ENCODE results near the gene GDF10. TPM values are rescaled to one million over a fixed set of nuclear protein-coding genes. Genes with fewer than 3 reads are reported as not detected.

GDF10 gene
- total and polyA plus RNA-seq, 5 donors from 2014 or later = not detected

- H3K36me3 Mint-ChIP-seq = no peaks in the 10 kb centered on the region
- Histone ChIP-seq H3K27ac (ENCODE audit: insufficient read depth, low read length, poor library complexity, severe bottlenecking) (no peak overlapping the region), H3K9me3 (ENCODE audit: control insufficient read depth in 2 of 2, low read length in 2 of 2) (no peaks in the 10 kb centered on the region), H3K4me3 (ENCODE audit: low read depth, low read length) (no peak overlapping the region), H3K4me1 (ENCODE audit: control insufficient read depth, insufficient read depth, low read length, poor library complexity, severe bottlenecking) (no peaks in the 10 kb centered on the region), H3K27me3 (ENCODE audit: control insufficient read depth, insufficient read depth, low read length) (no peaks in the 10 kb centered on the region), H3K36me3 (ENCODE audit: control insufficient read depth, insufficient read depth, low read length) (no peaks in the 10 kb centered on the region)
- H3K27ac Mint-ChIP-seq = no peak overlapping the region
- DNase-seq = no peak
- no peaks in the 10 kb centered on the region for H3K4me1 Mint-ChIP-seq
- H3K4me3 Mint-ChIP-seq = peak overlapping the region in 1 of 4 donors; percentile 33
- H3K27me3 Mint-ChIP-seq = peaks cover 4% of the 10 kb centered on the region
- no peak for ATAC-seq (ENCODE audit: low read depth in 2 of 2)
- H3K9me3 Mint-ChIP-seq = peaks cover 0 to 2% (median 0%) of the 10 kb centered on the region in 7 donors
Observed at GRCh38 chr10:47325303-47326291, 25.6 kb downstream of the GDF10 start.

- Histone ChIP-seq H3K9me3 (ENCODE audit: control insufficient read depth in 2 of 2, low read length in 2 of 2) (no peaks in the 10 kb centered on the region), H3K4me3 (ENCODE audit: low read depth, low read length) (no peak overlapping the region), H3K4me1 (ENCODE audit: control insufficient read depth, insufficient read depth, low read length, poor library complexity, severe bottlenecking) (no peaks in the 10 kb centered on the region), H3K27ac (ENCODE audit: insufficient read depth, low read length, poor library complexity, severe bottlenecking) (no peak overlapping the region), H3K36me3 (ENCODE audit: control insufficient read depth, insufficient read depth, low read length) (no peaks in the 10 kb centered on the region), H3K27me3 (ENCODE audit: control insufficient read depth, insufficient read depth, low read length) (no peaks in the 10 kb centered on the region)
- ATAC-seq (ENCODE audit: low read depth in 2 of 2) (no peak), DNase-seq (no peak)
- H3K36me3 Mint-ChIP-seq = no peaks in the 10 kb centered on the region
- H3K9me3 Mint-ChIP-seq = peaks cover 0 to 2% (median 0%) of the 10 kb centered on the region in 7 donors
- H3K27ac Mint-ChIP-seq = no peak overlapping the region
- H3K4me1 Mint-ChIP-seq = no peaks in the 10 kb centered on the region
- no peak overlapping the region for H3K4me3 Mint-ChIP-seq
- peaks cover 4% of the 10 kb centered on the region for H3K27me3 Mint-ChIP-seq
Observed at GRCh38 chr10:47326306-47326926, 26.4 kb downstream of the GDF10 start.

GRCh38 chr10:47326927-47327330, 26.9 kb downstream of the GDF10 start:
- Histone ChIP-seq H3K27me3 (ENCODE audit: control insufficient read depth, insufficient read depth, low read length) (no peaks in the 10 kb centered on the region), H3K27ac (ENCODE audit: insufficient read depth, low read length, poor library complexity, severe bottlenecking) (no peak overlapping the region), H3K4me3 (ENCODE audit: low read depth, low read length) (no peak overlapping the region), H3K4me1 (ENCODE audit: control insufficient read depth, insufficient read depth, low read length, poor library complexity, severe bottlenecking) (no peaks in the 10 kb centered on the region), H3K9me3 (ENCODE audit: control insufficient read depth in 2 of 2, low read length in 2 of 2) (no peaks in the 10 kb centered on the region), H3K36me3 (ENCODE audit: control insufficient read depth, insufficient read depth, low read length) (no peaks in the 10 kb centered on the region)
- ATAC-seq (ENCODE audit: low read depth in 2 of 2) (no peak), DNase-seq (no peak)
- no peak overlapping the region for H3K4me3 Mint-ChIP-seq
- peaks cover 4% of the 10 kb centered on the region for H3K27me3 Mint-ChIP-seq
- H3K9me3 Mint-ChIP-seq = peaks cover 0 to 2% (median 0%) of the 10 kb centered on the region in 7 donors
- H3K4me1 Mint-ChIP-seq = no peaks in the 10 kb centered on the region
- H3K27ac Mint-ChIP-seq = no peak overlapping the region
- H3K36me3 Mint-ChIP-seq = no peaks in the 10 kb centered on the region

GRCh38 chr10:47329855-47330254, 29.9 kb downstream of the GDF10 start:
- ATAC-seq (ENCODE audit: low read depth in 2 of 2) (no peak), DNase-seq (no peak)
- H3K27ac ChIP-seq (ENCODE audit: insufficient read depth, low read length, poor library complexity, severe bottlenecking) = no peak overlapping the region
- H3K36me3 ChIP-seq (ENCODE audit: control insufficient read depth, insufficient read depth, low read length) = no peaks in the 10 kb centered on the region
- H3K4me1 ChIP-seq (ENCODE audit: control insufficient read depth, insufficient read depth, low read length, poor library complexity, severe bottlenecking) = no peaks in the 10 kb centered on the region
- Mint-ChIP-seq H3K9me3 (peaks cover 0 to 2% (median 0%) of the 10 kb centered on the region in 7 donors), H3K4me1 (no peaks in the 10 kb centered on the region), H3K27me3 (no peaks in the 10 kb centered on the region), H3K36me3 (no peaks in the 10 kb centered on the region), H3K4me3 (no peak overlapping the region), H3K27ac (no peak overlapping the region)
- H3K4me3 ChIP-seq (ENCODE audit: low read depth, low read length) = no peak overlapping the region
- no peaks in the 10 kb centered on the region for H3K27me3 ChIP-seq (ENCODE audit: control insufficient read depth, insufficient read depth, low read length)
- no peaks in the 10 kb centered on the region for H3K9me3 ChIP-seq (ENCODE audit: control insufficient read depth in 2 of 2, low read length in 2 of 2)

- ATAC-seq (ENCODE audit: low read depth in 2 of 2) (no peak), DNase-seq (no peak)
- Histone ChIP-seq H3K4me3 (ENCODE audit: low read depth, low read length) (no peak overlapping the region), H3K4me1 (ENCODE audit: control insufficient read depth, insufficient read depth, low read length, poor library complexity, severe bottlenecking) (no peaks in the 10 kb centered on the region), H3K9me3 (ENCODE audit: control insufficient read depth in 2 of 2, low read length in 2 of 2) (no peaks in the 10 kb centered on the region), H3K36me3 (ENCODE audit: control insufficient read depth, insufficient read depth, low read length) (no peaks in the 10 kb centered on the region), H3K27me3 (ENCODE audit: control insufficient read depth, insufficient read depth, low read length) (no peaks in the 10 kb centered on the region), H3K27ac (ENCODE audit: insufficient read depth, low read length, poor library complexity, severe bottlenecking) (no peak overlapping the region)
- H3K4me3 Mint-ChIP-seq = no peak overlapping the region
- H3K27me3 Mint-ChIP-seq = no peaks in the 10 kb centered on the region
- no peak overlapping the region for H3K27ac Mint-ChIP-seq
- peaks cover 0 to 2% (median 0%) of the 10 kb centered on the region in 7 donors for H3K9me3 Mint-ChIP-seq
- no peaks in the 10 kb centered on the region for H3K36me3 Mint-ChIP-seq
- H3K4me1 Mint-ChIP-seq = no peaks in the 10 kb centered on the region
Observed at GRCh38 chr10:47330366-47330765, 30.4 kb downstream of the GDF10 start.

- no peak for ATAC-seq (ENCODE audit: low read depth in 2 of 2)
- no peak overlapping the region for H3K4me3 Mint-ChIP-seq
- H3K4me3 ChIP-seq (ENCODE audit: low read depth, low read length) = no peak overlapping the region
- H3K27ac ChIP-seq (ENCODE audit: insufficient read depth, low read length, poor library complexity, severe bottlenecking) = no peak overlapping the region
- H3K27me3 ChIP-seq (ENCODE audit: control insufficient read depth, insufficient read depth, low read length) = no peaks in the 10 kb centered on the region
- DNase-seq = no peak
- H3K4me1 ChIP-seq (ENCODE audit: control insufficient read depth, insufficient read depth, low read length, poor library complexity, severe bottlenecking) = no peaks in the 10 kb centered on the region
- H3K27ac Mint-ChIP-seq = no peak overlapping the region
- no peaks in the 10 kb centered on the region for H3K27me3 Mint-ChIP-seq
- no peaks in the 10 kb centered on the region for H3K36me3 ChIP-seq (ENCODE audit: control insufficient read depth, insufficient read depth, low read length)
- H3K9me3 Mint-ChIP-seq = peaks cover 0 to 2% (median 0%) of the 10 kb centered on the region in 7 donors
- no peaks in the 10 kb centered on the region for H3K4me1 Mint-ChIP-seq
- H3K36me3 Mint-ChIP-seq = no peaks in the 10 kb centered on the region
- no peaks in the 10 kb centered on the region for H3K9me3 ChIP-seq (ENCODE audit: control insufficient read depth in 2 of 2, low read length in 2 of 2)
Observed at GRCh38 chr10:47330804-47331203, 30.8 kb downstream of the GDF10 start.

- no peak overlapping the region for H3K27ac Mint-ChIP-seq
- ATAC-seq (ENCODE audit: low read depth in 2 of 2) = no peak
Observed at GRCh38 chr10:47331491-47331890, 31.5 kb downstream of the GDF10 start.

More at GRCh38 chr10:47331491-47331890, 31.5 kb downstream of the GDF10 start:
- H3K27me3 ChIP-seq (ENCODE audit: control insufficient read depth, insufficient read depth, low read length) = no peaks in the 10 kb centered on the region
- no peaks in the 10 kb centered on the region for H3K27me3 Mint-ChIP-seq
- H3K9me3 Mint-ChIP-seq = peaks cover 0 to 2% (median 0%) of the 10 kb centered on the region in 7 donors
- no peaks in the 10 kb centered on the region for H3K4me1 Mint-ChIP-seq
- no peaks in the 10 kb centered on the region for H3K4me1 ChIP-seq (ENCODE audit: control insufficient read depth, insufficient read depth, low read length, poor library complexity, severe bottlenecking)
- H3K4me3 Mint-ChIP-seq = peak overlapping the region in 1 of 4 donors; percentile 54
- DNase-seq = no peak
- no peak overlapping the region for H3K27ac ChIP-seq (ENCODE audit: insufficient read depth, low read length, poor library complexity, severe bottlenecking)
- no peaks in the 10 kb centered on the region for H3K36me3 Mint-ChIP-seq
- H3K4me3 ChIP-seq (ENCODE audit: low read depth, low read length) = no peak overlapping the region
- H3K9me3 ChIP-seq (ENCODE audit: control insufficient read depth in 2 of 2, low read length in 2 of 2) = no peaks in the 10 kb centered on the region
- H3K36me3 ChIP-seq (ENCODE audit: control insufficient read depth, insufficient read depth, low read length) = no peaks in the 10 kb centered on the region

All from CD4-positive, CD25-positive, alpha-beta regulatory T cell (primary cell).